GM12892 (cell line): ENCODE measurements around the gene CEP164.

Source experiments
- POLR2AphosphoS5 ChIP-seq: IDR thresholded peaks from 2 replicates; pipeline ENCODE4 v1.6.1; 2011; ENCODE audit warnings: low read depth, low read length, control low read depth
- TAF1 ChIP-seq: IDR thresholded peaks from 2 replicates; pipeline ENCODE4 v1.6.1; 2011; ENCODE audit warnings: low read depth, mild to moderate bottlenecking, control low read depth, low read length, borderline replicate concordance

GRCh38 chr11:117441146-117441975 is 113.7 kb downstream of the CEP164 start:
- TF ChIP-seq POLR2AphosphoS5, result no peak
- TF ChIP-seq TAF1, result no peak
